HEK293T (cell line): ENCODE data around the gene SRSF10.

Experiments used
- BHLHE40 ChIP-seq: fragments of 450-650 bp; IDR thresholded peaks from 2 replicates; pipeline ENCODE4 v1.6.1; 2016; ENCODE audit warnings: mild to moderate bottlenecking, moderate library complexity, borderline replicate concordance
- ELF4 ChIP-seq: fragments of 450-650 bp; IDR thresholded peaks from 2 replicates; pipeline ENCODE4 v1.6.1; 2017; ENCODE audit warnings: antibody characterized with exemption
- SP1 ChIP-seq: fragments of 450-650 bp; IDR thresholded peaks from 2 replicates; pipeline ENCODE4 v1.6.1; 2017
- SUZ12 ChIP-seq: fragments of 450-650 bp; IDR thresholded peaks from 2 replicates; pipeline ENCODE4 v1.6.1; 2016; ENCODE audit warnings: mild to moderate bottlenecking

DNA sequence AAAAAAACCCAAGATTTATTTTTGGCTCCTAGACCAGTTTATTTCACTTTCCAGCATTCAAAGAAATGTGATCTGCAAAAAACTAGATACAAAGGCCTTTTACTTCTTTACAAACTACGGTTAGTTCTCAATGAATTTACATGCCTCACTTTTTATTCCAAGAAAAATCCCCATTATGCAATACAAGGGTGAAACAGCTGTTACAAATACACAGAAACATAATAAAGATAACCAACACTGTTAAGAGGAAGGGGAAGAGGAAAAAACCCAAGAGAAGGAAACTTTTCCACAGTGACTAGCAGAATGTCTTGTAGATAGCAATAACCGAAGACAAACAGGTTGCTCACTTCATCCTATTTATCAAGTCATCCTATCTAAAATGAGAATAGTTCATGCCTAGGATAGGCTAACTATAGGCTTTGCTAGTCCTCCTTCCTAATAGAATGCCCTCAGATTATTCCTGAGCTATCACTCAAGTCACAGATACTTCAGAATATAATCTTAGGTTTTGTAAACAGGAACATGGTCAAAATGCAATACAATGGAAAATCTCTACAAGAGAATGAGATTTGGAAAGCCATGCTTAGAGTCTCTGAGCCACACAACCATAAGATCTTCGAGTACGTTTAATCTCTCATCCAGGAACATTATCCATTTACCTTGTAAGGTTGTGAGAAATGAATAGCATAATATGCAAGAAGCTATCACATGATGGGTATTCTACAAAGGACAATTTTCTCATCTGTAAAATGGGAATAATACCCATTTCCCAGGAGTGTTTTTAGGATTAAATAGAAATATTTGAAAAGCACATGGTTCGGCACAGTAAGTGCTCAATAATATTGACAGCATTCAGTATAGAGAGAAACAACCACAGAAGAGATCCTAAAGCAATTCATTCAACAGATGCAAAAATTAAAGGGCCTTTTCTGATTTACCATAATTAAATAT, 15.1 kb downstream of the SRSF10 start:
- TF ChIP-seq SUZ12 (no peak), ELF4 (no peak), SP1 (no peak), BHLHE40 (no peak)
